A673 (cell line): ENCODE results near the gene ZBTB21.

ENCODE experiments used
- CTCF ChIP-seq: fragments of 300-800, 200-600 bp; sonication (generic); conservative IDR thresholded peaks from 2 replicates; pipeline ENCODE4 v1.5.1; 2017; ENCODE audit warnings: low read depth, mild to moderate bottlenecking, antibody characterized with exemption, low read length, moderate library complexity, mixed read lengths
- EZH2 ChIP-seq: fragments of 200-600 bp; sonication (generic); IDR thresholded peaks from 2 replicates; pipeline ENCODE4 v1.6.1; 2017; ENCODE audit warnings: borderline replicate concordance, low read depth, mild to moderate bottlenecking, mixed read lengths, antibody characterized with exemption, low read length; ENCODE audit not compliant: poor library complexity, severe bottlenecking

GRCh38 chr21:42016364-42016985 is 6.3 kb upstream of the ZBTB21 start:
- TF ChIP-seq EZH2, result no peak
- TF ChIP-seq CTCF, result no peak
